Breast epithelium (tissue), 4 donors: ENCODE measurements around the gene KCNG1. TPM values are rescaled to one million over a fixed set of nuclear protein-coding genes. Genes with fewer than 3 reads are reported as not detected.

Experiments
- DNase-seq, 2 donors: peaks; one replicate each; pipeline ENCODE4 v3.0.0-alpha.2; 2019; ENCODE audit warnings: low spot score in 2 of 2
- H3K27ac ChIP-seq, 2 donors: fragments of 200-600 bp; sonication (generic) in 1 of 2; one replicate each; pipeline ENCODE4 v1.5.1; 2016 to 2019; ENCODE audit warnings: mild to moderate bottlenecking in 1 of 2
- H3K27me3 ChIP-seq, 2 donors: fragments of 200-600 bp; sonication (generic) in 1 of 2; one replicate each; pipeline versions ENCODE4 v1.5.1 to v1.6.0; 2017 to 2019; ENCODE audit warnings: control low read depth in 1 of 2, mild to moderate bottlenecking in 1 of 2
- H3K36me3 ChIP-seq: fragments of 200-600 bp; one replicate; pipeline ENCODE4 v1.5.1; 2019
- H3K4me1 ChIP-seq, 2 donors: fragments of 200-600 bp; sonication (generic); one replicate each; pipeline ENCODE4 v1.5.1; 2016 to 2019; ENCODE audit warnings: control low read depth in 1 of 2
- H3K4me3 ChIP-seq, 3 donors: fragments of 200-600 bp; sonication (generic); 1 replicate in 2 of 3; 2 replicates in 1 of 3; pipeline ENCODE4 v1.5.1; 2016 to 2019; ENCODE audit warnings: mild to moderate bottlenecking in 3 of 3, moderate library complexity in 2 of 3
- H3K9me3 ChIP-seq, 2 donors: fragments of 200-600 bp; sonication (generic) in 1 of 2; one replicate each; pipeline ENCODE4 v1.5.1; 2016 to 2019; ENCODE audit warnings: control low read depth in 1 of 2
- CTCF ChIP-seq, 3 donors: fragments of 450-650 bp; IDR thresholded peaks; one replicate each; pipeline ENCODE4 v1.5.1; 2016 to 2017; ENCODE audit warnings: antibody characterized with exemption in 3 of 3, mild to moderate bottlenecking in 3 of 3, moderate library complexity in 3 of 3
- POLR2A ChIP-seq: fragments of 450-650 bp; IDR thresholded peaks from one replicate; pipeline ENCODE4 v1.6.1; 2016; ENCODE audit warnings: antibody characterized with exemption, mild to moderate bottlenecking, moderate library complexity
- POLR2AphosphoS5 ChIP-seq, 3 donors: sonication (generic); formaldehyde crosslinking; IDR thresholded peaks; one replicate each; pipeline ENCODE4 v1.6.1; 2017; ENCODE audit warnings: antibody characterized with exemption in 3 of 3
- intact Hi-C: fragments of 100-400 bp; cut with DNase I; formaldehyde crosslinking; loops from one replicate; pipeline ENCODE4 v1.15.1; 2023; ENCODE audit warnings: low total_unique reads
- total RNA-seq, 3 donors: library from RNA; depleted of rRNA; stranded (reverse); fragments of >200 nt; gene quantifications; one replicate each; pipeline ENCODE4 v1.1.0, GENCODE V29; 2016

The KCNG1 gene
- total RNA-seq, 3 donors from 2014 or later, result 1.3 to 7.0 TPM; not detected in 1

GRCh38 chr20:50959543-50960126 lies 63.3 kb downstream of the KCNG1 start:
- no peaks in the 10 kb centered on the region for H3K27me3 ChIP-seq
- H3K27ac ChIP-seq, result peak overlapping the region in 1 of 2 donors; percentile 94
- H3K4me1 ChIP-seq, result peaks cover 0 to 23% of the 10 kb centered on the region in 2 donors

GRCh38 chr20:50958615-50959542 lies 64.0 kb downstream of the KCNG1 start, which contains the start of gene MOCS3:
Gene MOCS3, plus strand, starts transcription at chr20:50958818. Its CDS starts 25 bp downstream, at chr20:50958843.
- peaks cover 0 to 23% of the 10 kb centered on the region in 2 donors for H3K4me1 ChIP-seq
- intact Hi-C loops, result no loop called here
- DNase-seq, result peak; percentile 75 to 79
- no peaks in the 10 kb centered on the region for H3K9me3 ChIP-seq
- no peaks in the 10 kb centered on the region for H3K36me3 ChIP-seq
- H3K4me3 ChIP-seq, result peak within 1 kb of the TSS; percentile 59 to 95 (median 92)
- H3K27ac ChIP-seq, result peak within 1 kb of the TSS; percentile 94 to 96
- peak in 2 of 3 donors; percentile 3 to 11 for TF ChIP-seq POLR2AphosphoS5 (IDR thresholded peaks at IDR 0.05)
- peak in 2 of 3 donors; percentile 11 to 25 for TF ChIP-seq CTCF (IDR thresholded peaks at IDR 0.05)
- no peak for TF ChIP-seq POLR2A
- H3K27me3 ChIP-seq, result no peaks in the 10 kb centered on the region

More at GRCh38 chr20:50959543-50960126, 63.3 kb downstream of the KCNG1 start:
- intact Hi-C loops, result no loop called here
- DNase-seq, result no peak
- Histone ChIP-seq H3K36me3 (no peaks in the 10 kb centered on the region), H3K4me3 (peak overlapping the region; percentile 59 to 95 (median 92)), H3K9me3 (no peaks in the 10 kb centered on the region)
- TF ChIP-seq POLR2A, result no peak
- TF ChIP-seq CTCF (IDR thresholded peaks at IDR 0.05), result no peak
- TF ChIP-seq POLR2AphosphoS5 (IDR thresholded peaks at IDR 0.05), result no peak

- no peaks in the 10 kb centered on the region for H3K9me3 ChIP-seq
- peak within 1 kb of the TSS; percentile 94 to 96 for H3K27ac ChIP-seq
- peak within 1 kb of the TSS; percentile 59 to 95 (median 92) for H3K4me3 ChIP-seq
- H3K27me3 ChIP-seq, result no peaks in the 10 kb centered on the region
- TF ChIP-seq POLR2AphosphoS5 (IDR thresholded peaks at IDR 0.05), result peak; percentile 97 to 100 (median 98)
- peak; percentile 62 for TF ChIP-seq POLR2A
- TF ChIP-seq CTCF (IDR thresholded peaks at IDR 0.05), result no peak
- peaks cover 0 to 23% of the 10 kb centered on the region in 2 donors for H3K4me1 ChIP-seq
- intact Hi-C loops, result no loop called here
- no peaks in the 10 kb centered on the region for H3K36me3 ChIP-seq
- peak; percentile 82 to 91 for DNase-seq
Observed at GRCh38 chr20:50957798-50958614, 64.9 kb downstream of the KCNG1 start, which contains the start of gene DPM1. Gene DPM1, minus strand, starts transcription at chr20:50958532. Its CDS starts 9 bp downstream, at chr20:50958523.

GRCh38 chr20:50957276-50957675 lies 65.6 kb downstream of the KCNG1 start:
- DNase-seq, result no peak
- no peak for TF ChIP-seq CTCF (IDR thresholded peaks at IDR 0.05)
- TF ChIP-seq POLR2AphosphoS5 (IDR thresholded peaks at IDR 0.05), result no peak
- no peak for TF ChIP-seq POLR2A
- H3K27ac ChIP-seq, result peak overlapping the region in 1 of 2 donors; percentile 96
- peaks cover 0 to 23% of the 10 kb centered on the region in 2 donors for H3K4me1 ChIP-seq
- intact Hi-C loops, result no loop called here
- peak overlapping the region; percentile 59 to 95 (median 92) for H3K4me3 ChIP-seq
- H3K27me3 ChIP-seq, result no peaks in the 10 kb centered on the region
- no peaks in the 10 kb centered on the region for H3K9me3 ChIP-seq
- no peaks in the 10 kb centered on the region for H3K36me3 ChIP-seq
